AG20443 (cell line): ENCODE data around the gene RPL18A.

Experiments used
- DNase-seq: peaks from one replicate; pipeline ENCODE4 v3.0.0; 2012; ENCODE audit warnings: low spot score, mixed read lengths

The RPL18A gene

DNA sequence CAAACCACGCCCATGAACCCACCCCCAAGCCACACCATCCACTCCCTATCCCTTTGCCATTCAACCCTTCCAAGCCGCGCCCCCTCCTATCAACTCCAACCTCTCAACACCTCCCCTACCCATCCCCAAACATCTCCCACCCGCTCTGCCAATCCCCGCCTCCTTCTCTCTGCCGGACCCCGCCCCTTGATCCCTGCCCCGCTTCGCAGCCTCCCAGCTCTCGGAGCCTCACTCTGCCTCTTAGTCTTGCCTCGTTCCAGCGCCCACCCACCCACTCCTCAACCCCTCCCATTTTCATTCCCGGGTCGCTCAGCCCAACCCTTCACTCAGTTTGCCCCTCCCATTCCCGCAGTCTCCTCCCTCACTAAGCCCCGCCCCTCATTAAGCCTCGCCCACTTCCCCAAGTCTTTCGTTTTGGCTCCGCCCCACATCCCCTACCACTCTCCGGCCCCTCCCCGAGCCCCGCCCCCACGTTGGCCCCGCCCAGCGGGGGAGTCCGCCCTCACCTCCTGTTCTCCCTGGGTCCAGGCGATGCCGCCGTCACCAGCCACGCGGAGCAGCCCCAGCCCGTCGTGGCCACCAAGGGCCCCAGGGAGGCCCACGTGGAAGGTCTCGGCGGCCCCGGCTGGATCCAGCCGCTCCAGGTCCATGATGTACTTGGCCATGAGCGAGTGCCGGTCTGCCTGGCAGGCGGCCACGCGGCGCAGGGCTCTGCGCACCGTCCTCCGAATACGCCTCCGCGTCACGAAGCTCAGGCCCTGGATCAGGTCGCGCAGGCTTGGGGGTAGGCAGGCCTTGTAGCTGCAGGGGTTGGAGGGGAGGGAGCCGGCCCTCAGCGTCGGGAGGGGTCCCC, 17.7 kb upstream of the RPL18A start:
- peak; percentile 91 for DNase-seq

DNA sequence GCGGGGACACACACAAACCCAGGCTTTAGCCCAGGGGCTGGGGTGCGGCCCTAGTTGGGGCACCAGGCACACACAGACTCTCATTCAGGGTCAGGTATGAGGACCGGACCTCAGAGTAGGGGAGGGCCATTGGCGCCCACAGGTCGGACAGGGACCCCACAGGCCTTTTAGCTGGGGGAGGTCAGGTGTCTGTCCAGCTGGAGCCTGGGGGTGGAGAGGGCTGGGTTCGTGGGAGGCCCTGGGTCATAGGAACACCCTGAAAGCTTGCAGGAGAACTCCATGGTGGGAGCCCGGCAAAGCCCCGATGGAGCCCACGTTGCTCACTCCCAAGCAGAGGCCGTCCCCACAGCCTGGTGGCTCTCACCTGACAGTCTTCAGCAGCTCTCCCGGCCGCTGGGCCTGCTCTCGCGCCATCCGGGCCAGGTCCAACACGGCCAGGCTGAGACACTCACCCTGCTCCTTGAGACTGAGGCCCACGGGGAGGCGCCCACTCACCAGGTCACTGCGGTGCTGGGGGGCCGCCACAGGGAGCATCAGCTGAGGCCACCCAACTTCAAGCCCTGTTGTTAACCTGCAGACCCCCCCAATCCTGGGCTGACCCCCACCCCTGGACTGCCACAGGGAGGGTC, 16.9 kb upstream of the RPL18A start:
- DNase-seq = no peak

DNA sequence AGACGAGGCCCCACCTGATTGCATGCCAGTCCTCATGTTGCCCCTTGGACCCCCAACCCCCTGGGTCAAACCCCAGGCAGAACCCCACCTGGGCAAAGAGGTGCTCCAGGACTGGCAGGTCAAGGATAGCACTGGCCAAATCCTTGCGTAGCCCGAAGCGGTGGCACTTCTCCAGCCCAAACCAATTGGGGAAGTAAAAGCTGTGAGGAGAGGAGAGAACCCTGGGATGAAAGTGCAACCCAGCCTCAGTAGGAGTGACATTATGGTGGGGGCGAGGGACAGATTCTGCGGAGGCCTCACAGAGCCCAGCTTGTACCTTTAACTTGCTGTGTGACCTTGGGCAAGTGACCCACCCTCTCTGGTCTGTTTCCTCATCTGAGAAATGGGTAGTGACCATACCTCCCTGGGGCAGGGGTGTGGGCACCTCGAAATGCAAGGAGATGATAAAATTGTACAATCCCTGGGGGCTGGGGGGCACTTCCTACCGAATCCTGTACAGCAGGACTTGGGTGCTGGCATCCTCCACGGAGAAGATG, 16.4 kb upstream of the RPL18A start:
- DNase-seq = no peak

DNA sequence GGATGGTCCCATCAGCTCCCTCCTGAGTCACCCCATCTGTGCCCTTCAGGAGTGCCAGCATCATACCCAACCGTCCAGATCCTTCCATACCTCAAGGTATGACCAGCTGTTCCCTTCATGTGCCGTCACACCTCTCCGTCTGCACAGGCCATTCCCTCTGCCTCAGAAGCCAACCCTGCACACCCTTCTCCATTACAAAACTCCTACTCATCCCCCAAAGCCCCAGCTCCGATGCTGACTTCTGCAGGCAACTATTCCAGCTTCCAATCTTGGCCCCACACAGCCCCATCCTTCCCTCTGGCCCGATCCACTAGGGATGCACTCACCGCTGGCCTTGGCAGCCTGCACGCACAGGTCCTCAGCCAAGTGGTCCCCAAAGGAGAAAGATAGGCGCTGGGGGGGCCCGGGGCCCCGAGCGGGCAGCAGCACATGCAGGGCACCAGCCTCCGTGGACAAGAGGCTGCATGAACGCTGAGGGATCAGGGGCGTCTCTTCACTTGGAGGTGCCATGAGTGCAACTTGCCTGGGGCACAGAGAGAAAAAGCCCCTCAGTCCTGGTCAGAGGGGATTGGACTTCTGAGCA, 15.7 kb upstream of the RPL18A start:
- no peak for DNase-seq

DNA sequence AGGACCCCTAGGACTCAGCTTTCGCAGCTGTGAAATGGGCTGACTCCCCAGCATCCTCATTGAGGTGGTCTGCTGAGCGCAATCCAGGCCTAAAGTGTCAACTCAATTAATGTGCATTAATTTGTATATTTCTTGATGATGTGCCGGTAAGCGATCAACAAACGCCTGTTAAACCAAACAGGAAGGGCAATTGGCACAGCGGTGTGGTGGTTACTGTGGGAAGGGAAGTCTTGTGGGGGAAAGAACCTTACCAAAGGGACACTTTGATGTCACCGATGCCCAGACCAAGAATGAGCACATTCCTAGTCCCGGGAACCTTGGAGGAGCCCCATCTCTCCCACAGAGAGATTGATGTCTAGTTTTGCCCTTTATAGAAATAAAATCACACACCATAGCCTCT, 13.6 kb upstream of the RPL18A start:
- DNase-seq = no peak

DNA sequence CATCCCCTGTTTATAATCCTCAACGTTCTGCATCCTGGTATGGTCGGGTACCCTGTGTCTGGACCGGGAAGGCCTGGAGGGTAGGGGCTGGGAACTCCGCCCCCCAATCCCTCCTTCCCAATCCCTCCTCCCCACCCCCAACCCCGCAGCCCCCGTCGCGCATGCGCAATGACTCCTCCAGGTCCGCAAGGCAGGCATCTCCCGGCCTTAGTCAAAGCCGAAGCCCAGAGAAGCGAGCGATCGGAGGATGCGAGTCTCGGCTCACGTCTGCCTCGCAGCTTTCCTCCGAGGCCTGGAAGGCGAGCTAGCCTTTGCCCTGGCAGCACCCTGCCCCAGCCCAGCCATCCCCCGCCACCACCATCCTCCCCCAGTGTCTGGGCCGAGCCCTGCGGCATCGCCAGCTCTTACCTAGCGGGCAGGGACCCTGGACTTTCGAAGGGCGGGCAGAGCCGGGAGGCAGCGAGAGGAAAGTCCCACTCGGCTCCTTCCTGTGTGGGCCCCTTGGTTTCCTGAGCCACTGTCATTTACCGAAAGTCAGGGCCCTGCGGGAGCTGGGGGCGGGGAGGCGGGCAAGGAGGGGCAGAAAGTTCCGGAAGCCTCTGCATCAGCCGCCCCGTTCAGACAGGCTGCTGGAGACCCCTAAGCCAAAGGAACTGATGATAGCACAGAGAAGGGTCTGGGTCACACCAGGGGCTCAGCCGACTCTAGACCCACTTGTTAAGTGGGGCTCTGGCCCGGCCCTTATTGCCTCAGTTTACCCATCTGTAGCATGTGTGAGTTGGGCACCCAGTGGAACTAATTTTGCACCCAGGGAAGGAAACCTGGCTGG, 12.0 kb upstream of the RPL18A start, which contains the start of gene JAK3:
JAK3 (minus strand) TSS at position 445 of the 829 bp plus-strand sequence. CDS start 3,565 bp downstream, outside the sequence.
- peak; percentile 94 for DNase-seq

DNA sequence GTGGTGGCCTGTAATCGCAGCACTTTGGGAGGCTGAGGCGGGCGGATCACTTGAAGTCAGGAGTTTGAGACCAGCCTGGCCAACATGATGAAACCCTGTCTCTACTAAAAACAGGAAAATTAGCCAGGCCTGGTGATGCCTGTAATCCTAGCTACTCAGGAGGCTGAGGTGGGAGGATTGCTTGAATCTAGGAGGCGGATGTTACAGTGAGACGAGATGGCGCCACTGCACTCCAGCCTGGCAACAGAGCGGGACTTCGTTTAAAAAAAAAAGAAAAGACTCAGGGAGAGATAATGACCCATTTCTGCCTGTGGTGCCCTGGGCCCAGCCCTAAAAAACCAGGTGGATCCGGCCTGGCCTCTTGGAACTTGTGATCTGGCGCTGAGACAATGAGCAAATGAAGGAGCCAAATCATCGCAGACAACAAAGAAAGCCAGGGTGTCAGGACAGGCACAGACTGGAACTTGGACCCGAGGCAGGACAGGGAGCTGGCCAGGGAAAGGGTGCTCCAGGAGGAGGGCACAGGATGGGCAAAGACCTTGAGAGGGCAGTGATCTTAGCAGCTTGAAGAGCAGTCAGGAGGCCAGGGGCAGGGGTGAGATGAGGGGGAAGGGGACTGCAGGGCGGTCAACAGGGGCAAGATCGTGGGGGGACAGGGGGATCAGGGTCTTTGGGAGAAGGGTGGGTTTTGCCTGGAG, 11.0 kb upstream of the RPL18A start:
- no peak for DNase-seq

DNA sequence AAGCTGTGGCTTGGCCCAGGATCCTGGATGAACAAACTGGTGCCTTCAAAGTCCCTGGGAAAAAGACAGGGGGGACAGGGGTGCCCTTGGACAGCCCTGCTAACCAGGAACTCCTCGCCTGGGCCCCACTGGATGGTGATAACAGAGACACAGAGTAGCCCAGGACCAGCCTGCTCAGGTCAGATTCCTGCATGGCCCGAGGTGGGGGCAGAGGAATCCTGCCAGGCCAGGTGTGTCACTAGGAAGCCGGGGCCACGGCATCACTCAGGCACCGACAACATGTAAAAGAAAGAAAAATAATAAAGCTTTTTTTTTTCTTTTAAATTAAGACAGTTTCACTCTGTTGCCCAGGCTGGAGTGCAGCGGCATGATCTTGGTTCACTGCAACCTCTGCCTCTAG, 5.6 kb upstream of the RPL18A start:
- no peak for DNase-seq

DNA sequence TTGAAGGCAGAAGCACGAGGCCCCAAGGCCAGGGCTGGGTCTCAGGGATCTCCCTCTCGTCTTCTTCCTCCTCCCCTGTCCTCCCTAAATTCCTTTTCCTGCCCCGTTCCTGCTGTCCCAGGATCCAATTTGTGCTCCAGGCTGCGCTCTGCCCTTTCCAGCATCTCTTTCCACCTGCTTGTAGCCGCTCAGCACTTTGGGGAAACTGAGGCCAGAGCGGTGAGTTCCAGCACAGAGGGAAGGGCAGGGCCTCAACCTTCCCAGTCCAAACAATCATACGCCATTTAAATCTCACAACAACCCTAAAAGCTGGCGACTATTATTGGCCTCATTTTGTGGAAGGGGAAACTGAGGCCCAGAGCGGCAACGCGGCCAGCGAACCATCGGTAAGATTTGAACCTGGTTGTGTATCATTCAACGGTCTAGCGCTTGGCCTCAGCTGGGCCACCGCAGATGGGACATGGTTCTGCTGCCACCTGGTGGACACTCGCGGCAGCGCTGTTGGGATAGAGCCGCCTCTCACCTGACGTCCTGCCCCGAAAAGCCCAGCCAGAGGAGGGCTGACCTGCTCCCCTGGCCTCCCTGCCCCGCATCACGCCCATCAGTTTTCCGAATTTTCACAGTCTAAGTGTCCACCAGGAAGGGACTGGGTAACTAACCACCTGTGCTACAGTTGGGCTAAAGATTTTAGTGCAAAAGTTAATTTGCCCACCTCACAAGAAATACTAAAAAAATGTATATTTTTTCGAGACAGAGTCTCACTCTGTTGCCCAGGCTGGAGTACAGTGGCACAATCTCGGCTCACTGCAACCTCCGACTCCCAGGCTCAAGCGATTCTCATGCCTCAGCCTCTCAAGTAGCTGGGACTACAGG, 4.2 kb upstream of the RPL18A start:
- DNase-seq = peak; percentile 88

DNA sequence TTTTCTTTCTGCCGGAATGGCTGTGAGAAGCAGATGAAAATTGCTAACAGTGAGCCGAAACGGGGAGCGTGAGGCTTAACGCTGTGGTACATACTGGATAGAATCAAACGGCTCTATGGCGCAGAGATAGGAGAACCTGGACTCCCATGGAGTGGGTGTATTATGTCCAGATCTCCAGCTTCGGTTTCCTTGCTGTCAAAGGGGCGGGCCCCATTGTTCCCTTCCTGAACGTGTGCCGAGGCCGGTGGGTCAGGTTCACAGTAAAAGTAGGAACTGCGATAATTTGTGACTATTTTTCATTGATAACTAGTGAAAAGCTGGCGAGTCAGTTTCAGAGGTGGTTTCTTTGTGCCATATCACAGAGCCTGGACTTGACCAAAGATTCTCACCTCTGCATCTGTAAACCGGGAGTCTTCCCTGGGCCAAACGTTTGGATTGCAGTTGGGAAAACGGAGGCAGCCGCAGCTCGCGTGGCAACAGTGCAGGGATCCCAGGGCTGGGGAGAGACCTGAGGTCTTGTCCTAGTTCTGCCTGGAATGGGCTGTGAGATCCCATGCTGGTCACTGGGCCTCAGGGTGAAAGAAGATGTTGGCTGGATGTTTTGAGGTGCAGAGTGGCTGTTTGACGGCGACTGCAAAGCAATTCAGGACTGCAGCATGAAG, 752 bp downstream of the RPL18A start:
- no peak for DNase-seq

DNA sequence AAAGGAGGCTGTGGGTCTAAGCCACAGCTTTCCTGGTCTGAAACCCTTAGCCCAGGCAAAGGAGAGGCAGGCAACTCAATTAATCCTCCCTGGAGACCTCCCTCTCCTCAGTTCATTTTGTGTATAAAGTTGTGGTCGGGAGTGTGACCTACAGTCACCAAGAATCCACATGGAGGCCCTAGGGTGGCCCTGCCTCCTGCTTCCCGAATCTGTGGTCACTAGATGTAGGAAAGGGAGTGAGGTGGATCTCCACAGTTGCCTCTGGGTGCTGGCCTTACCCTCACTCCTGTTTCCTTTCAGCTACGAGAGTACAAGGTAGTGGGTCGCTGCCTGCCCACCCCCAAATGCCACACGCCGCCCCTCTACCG, 1.3 kb downstream of the RPL18A start:
- DNase-seq = no peak

DNA sequence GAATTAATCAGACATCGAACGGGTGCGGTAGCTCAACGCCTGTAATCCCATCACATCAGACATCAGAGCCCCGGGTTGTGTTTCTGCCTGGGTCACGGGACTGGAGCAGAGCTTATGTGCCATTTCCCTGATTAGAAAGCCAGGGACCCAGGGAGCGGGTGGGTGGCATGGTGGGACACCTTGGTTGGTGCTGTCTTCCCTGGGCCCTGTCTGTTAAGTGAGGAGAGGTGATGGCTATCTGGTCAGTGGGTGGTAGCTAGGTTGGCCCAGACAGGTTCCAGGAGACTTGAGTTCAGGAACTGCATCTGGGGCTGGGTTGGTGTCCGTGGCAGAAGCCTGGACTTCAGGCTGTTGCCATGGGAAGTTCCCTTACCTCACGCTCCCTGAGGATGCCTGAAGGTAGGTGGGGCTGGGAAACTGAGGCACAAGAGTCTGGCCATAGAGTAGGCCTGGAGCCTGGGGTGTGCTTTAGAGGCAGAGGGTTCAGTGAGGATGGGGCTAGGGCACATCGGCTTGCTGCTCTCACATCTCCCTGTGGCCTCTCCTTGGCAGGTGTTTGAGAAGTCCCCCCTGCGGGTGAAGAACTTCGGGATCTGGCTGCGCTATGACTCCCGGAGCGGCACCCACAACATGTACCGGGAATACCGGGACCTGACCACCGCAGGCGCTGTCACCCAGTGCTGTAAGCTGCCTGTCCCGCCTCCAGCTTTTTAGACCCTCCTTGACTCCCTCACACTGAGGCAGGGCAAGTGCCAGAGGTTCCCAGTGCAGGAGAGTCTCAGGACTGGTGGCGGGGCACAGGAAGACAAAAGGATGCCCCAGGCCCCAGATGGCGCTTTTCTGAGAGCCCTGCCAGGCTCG, 2.1 kb downstream of the RPL18A start:
- no peak for DNase-seq

DNA sequence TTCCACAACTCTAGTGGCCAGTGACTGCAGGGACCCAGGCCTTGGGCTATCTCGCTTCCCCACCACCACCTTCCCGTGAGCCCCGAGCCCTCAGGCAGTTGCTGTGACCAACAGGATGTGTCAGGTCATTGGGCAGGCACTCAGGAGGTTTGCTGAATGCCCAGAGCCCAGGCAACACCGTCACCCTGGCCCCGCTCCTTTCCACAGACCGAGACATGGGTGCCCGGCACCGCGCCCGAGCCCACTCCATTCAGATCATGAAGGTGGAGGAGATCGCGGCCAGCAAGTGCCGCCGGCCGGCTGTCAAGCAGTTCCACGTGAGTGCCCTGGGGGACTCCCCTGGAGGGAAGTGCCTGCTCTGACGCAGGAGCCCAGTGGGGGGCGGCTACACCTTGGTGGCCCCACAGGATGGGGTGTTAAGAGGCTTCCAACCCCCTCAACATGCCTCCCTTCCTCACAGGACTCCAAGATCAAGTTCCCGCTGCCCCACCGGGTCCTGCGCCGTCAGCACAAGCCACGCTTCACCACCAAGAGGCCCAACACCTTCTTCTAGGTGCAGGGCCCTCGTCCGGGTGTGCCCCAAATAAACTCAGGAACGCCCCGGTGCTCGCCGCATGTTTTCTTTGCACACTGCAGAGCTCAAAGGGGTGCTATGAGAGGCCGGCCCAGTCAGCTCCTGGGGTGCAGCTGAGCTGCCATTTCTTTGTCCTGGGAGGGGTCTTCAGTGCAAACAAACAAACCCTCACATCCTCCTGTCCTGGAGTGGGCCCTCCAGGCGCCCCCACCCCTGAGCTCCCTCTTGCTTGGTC, 3.2 kb downstream of the RPL18A start:
- DNase-seq = no peak

DNA sequence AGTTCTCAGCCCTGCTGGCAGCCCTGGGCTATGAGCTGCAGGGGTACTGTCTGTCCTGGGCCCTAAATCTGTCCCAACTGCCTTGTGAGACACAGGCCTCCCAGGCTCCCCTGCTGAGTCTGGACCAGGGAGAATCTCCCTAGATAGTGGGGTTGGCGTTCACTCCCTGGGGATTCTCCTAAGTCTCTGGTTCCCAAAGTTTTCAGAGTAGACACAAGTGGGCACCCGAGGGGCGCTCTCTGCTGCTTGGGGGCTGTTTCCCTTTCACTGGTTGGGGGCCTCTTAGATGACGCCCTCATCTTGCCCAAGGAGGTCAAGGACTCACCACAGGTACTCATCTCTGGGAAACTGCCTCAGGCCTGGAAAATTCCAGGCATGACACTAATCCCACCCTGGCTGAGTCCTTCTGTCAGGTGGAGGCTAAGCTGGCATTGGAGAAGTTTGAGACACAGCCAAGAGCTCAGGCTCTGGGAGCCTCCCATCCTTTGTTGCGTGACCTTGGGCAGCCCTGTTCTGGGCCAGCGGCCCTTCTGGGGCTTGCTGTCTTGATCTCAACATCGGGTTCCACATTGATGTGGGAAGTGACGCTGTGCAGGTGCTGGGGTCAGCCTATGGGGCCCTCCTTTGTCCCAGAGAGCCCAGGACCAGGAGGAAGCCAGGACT, 3.9 kb downstream of the RPL18A start:
- DNase-seq = no peak

DNA sequence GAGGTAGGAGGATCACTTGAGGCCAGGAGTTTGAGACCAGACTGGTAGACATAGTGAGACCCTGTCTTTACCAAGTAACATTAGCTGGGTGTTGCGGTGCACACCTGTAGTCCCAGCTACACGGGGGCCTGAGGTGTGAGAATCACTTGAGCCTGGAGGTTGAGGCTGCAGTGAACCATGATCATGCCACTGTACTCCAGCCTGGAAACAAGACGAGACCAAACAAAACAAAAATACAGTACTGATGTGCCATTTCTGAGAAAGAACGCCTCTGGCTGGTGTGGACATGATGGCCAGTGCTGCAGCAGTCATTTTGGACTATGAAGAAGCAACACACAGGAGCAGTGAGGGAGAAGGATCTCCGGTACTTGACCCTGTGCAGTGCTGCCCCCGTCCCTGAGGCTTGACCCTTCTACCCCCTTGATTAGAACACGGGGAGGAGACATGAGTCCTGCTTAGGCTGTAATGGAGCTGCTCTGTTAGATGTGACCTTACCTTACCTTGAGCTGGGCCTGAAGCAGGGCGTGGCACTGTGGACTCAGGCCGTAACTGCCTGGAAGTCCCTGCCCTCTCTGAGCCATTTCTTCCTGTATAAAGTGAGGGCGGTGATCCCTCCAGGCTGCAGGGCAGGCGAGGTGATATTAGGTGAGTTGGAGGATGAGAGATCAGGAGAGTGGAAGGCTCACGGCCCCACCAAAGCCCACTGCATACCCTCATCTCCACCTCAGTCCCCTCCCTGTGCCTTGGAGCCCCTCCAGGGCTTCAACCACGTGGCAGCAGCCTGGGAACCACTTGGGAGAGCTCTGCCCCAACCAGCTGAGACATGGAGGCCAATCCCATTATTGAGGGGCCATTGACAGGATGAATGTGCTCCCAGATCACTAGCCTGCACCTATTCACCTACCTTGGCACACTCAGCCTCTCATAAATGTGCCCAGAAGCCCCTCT, 5.9 kb downstream of the RPL18A start:
- DNase-seq = no peak

DNA sequence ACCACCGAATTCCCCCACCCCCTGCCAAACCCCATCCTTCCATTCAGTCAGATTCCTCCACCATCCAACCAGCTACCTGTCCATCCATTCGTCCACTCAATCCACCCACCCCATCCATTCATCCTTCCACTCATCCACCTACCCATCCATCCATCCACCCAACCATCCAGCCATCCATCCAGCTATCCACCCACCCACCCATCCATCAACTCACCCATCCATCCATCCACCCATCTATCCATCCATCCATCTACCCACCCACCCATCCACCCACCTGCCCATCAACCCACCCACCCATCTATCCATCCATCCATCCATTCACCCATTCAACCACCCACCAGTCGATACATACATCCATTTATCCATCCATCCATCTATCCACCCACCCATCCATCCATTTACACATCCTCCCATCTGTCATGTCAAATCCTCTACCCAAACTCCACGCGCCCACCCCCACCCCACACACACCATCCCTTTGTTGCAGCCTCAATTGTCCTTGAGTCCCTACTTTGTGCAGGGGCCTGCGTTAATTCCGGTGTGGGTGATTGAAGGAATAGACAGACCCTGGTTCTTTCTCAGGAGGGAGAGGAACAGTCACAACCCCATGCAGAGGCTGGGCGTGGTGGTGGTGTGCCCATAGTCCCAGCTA, 6.7 kb downstream of the RPL18A start:
- DNase-seq = no peak
